AG04449 (cell line): Measurements from ENCODE around the gene HEMGN.

Experiments used
- CTCF ChIA-PET: fragments of 350-600 bp; formaldehyde crosslinking; extraction: SDS; loops from one replicate; lab custom pipeline; 2021; ENCODE audit warnings: antibody characterized with exemption; lab: Yijun Ruan, JAX
- POLR2A ChIA-PET: fragments of 400-600, 350-600 bp; formaldehyde crosslinking; extraction: SDS; loops from one replicate; lab custom pipeline; 2020; ENCODE audit warnings: antibody characterized with exemption, inconsistent platforms; lab: Yijun Ruan, JAX
- DNase-seq: peaks from one replicate; pipeline ENCODE4 v3.0.0-alpha.2; 2010; ENCODE audit warnings: low read depth, low spot score
- H3K4me3 ChIP-seq: 2 replicates; pipeline ENCODE4 v1.5.1; 2011; ENCODE audit warnings: low read depth, mild to moderate bottlenecking, control low read depth, low read length
- CTCF ChIP-seq: IDR thresholded peaks from one replicate; pipeline ENCODE4 v1.5.1; 2011; ENCODE audit warnings: mild to moderate bottlenecking, moderate library complexity, low read length, control low read depth, inconsistent platforms; ENCODE audit not compliant: insufficient read depth; ENCODE audit errors: missing control alignments

The HEMGN gene

GRCh38 chr9:97900103-97900737 is 37.8 kb downstream of the HEMGN start:
- no peak for DNase-seq
- POLR2A ChIA-PET, result no interaction called here
- TF ChIP-seq CTCF, result no peak
- H3K4me3 ChIP-seq, result no peak overlapping the region
- CTCF ChIA-PET, result interaction anchor here (0.7 to 7.4 kb wide), 34 partner anchors 12 to 285 kb away, joined by 3 to 147 read pairs (median 5); partner anchors contain the start of genes TRMO and XPA

GRCh38 chr9:97895695-97896332 is 42.2 kb downstream of the HEMGN start:
- H3K4me3 ChIP-seq, result no peak overlapping the region
- POLR2A ChIA-PET, result no interaction called here
- CTCF ChIA-PET, result interaction anchor here (1.0 kb wide), 3 partner anchors 13 to 206 kb away, joined by 3 to 4 read pairs (median 3); no protein-coding TSS in a partner anchor
- TF ChIP-seq CTCF, result no peak
- DNase-seq, result no peak

GRCh38 chr9:97895211-97895610 is 42.8 kb downstream of the HEMGN start:
- POLR2A ChIA-PET, result no interaction called here
- TF ChIP-seq CTCF, result no peak
- no peak overlapping the region for H3K4me3 ChIP-seq
- CTCF ChIA-PET, result interaction anchor here (1.0 to 1.3 kb wide), 2 partner anchors 28 to 206 kb away, joined by 4 read pairs; no protein-coding TSS in a partner anchor
- no peak for DNase-seq

GRCh38 chr9:97892421-97892820 is 45.6 kb downstream of the HEMGN start:
- no peak for TF ChIP-seq CTCF
- ChIA-PET POLR2A (no interaction called here), CTCF (interaction anchor here (1.1 to 11.2 kb wide), 6 partner anchors 8 to 178 kb away, joined by 3 to 147 read pairs (median 4); no protein-coding TSS in a partner anchor)
- no peak overlapping the region for H3K4me3 ChIP-seq
- no peak for DNase-seq

GRCh38 chr9:97891736-97892135 is 46.2 kb downstream of the HEMGN start:
- ChIA-PET POLR2A (no interaction called here), CTCF (interaction anchor here (1.3 to 11.2 kb wide), 3 partner anchors 8 to 17 kb away, joined by 3 to 147 read pairs (median 28); no protein-coding TSS in a partner anchor)
- TF ChIP-seq CTCF, result no peak
- no peak for DNase-seq
- H3K4me3 ChIP-seq, result no peak overlapping the region
